ENCODE results near the gene CPNE8.

Gene CPNE8

GRCh38 chr12:38720661-38721060, 184.7 kb downstream of the CPNE8 start:
- DNase-seq = no peak

- DNase-seq = peak; percentile 5
Observed at GRCh38 chr12:38713294-38713693, 192.1 kb downstream of the CPNE8 start.

- DNase-seq = no peak
Observed at GRCh38 chr12:38711054-38711453, 194.3 kb downstream of the CPNE8 start.

- no peak for DNase-seq
Observed at GRCh38 chr12:38708466-38708865, 196.9 kb downstream of the CPNE8 start.

GRCh38 chr12:38707648-38708047, 197.7 kb downstream of the CPNE8 start:
- DNase-seq = no peak

GRCh38 chr12:38697289-38697688, 208.1 kb downstream of the CPNE8 start:
- DNase-seq = no peak

- no peak for DNase-seq
Observed at GRCh38 chr12:38695057-38695456, 210.3 kb downstream of the CPNE8 start.

GRCh38 chr12:38691164-38691563, 214.2 kb downstream of the CPNE8 start:
- DNase-seq = no peak

GRCh38 chr12:38690646-38691045, 214.7 kb downstream of the CPNE8 start:
- no peak for DNase-seq

- DNase-seq = no peak
Observed at GRCh38 chr12:38689704-38690103, 215.7 kb downstream of the CPNE8 start.

GRCh38 chr12:38689195-38689594, 216.2 kb downstream of the CPNE8 start:
- no peak for DNase-seq

GRCh38 chr12:38682521-38682920, 222.9 kb downstream of the CPNE8 start:
- no peak for DNase-seq

- peak; percentile 93 for DNase-seq
Observed at GRCh38 chr12:38669530-38669929, 235.9 kb downstream of the CPNE8 start.

- DNase-seq = no peak
Observed at GRCh38 chr12:38669081-38669480, 236.3 kb downstream of the CPNE8 start.

GRCh38 chr12:38666425-38666824, 239.0 kb downstream of the CPNE8 start:
- no peak for DNase-seq

GRCh38 chr12:38664661-38665269, 240.6 kb downstream of the CPNE8 start:
- peak; percentile 60 for DNase-seq

- DNase-seq = peak; percentile 41
Observed at GRCh38 chr12:38662829-38663228, 242.6 kb downstream of the CPNE8 start.

- no peak for DNase-seq
Observed at GRCh38 chr12:38653650-38654049, 251.7 kb downstream of the CPNE8 start.

- no peak for DNase-seq
Observed at GRCh38 chr12:38648813-38649212, 256.6 kb downstream of the CPNE8 start.

- no peak for DNase-seq
Observed at GRCh38 chr12:38646146-38646545, 259.2 kb downstream of the CPNE8 start.

GRCh38 chr12:38639625-38640024, 265.8 kb downstream of the CPNE8 start:
- DNase-seq = no peak

- no peak for DNase-seq
Observed at GRCh38 chr12:38638401-38638800, 267.0 kb downstream of the CPNE8 start.

- DNase-seq = no peak
Observed at GRCh38 chr12:38633511-38633910, 271.9 kb downstream of the CPNE8 start.

GRCh38 chr12:38629064-38629463, 276.3 kb downstream of the CPNE8 start:
- DNase-seq = no peak

- no peak for DNase-seq
Observed at GRCh38 chr12:38628288-38628687, 277.1 kb downstream of the CPNE8 start.

GRCh38 chr12:38625306-38625705, 280.1 kb downstream of the CPNE8 start:
- no peak for DNase-seq
